ENCODE results near the gene FGA.

DNA sequence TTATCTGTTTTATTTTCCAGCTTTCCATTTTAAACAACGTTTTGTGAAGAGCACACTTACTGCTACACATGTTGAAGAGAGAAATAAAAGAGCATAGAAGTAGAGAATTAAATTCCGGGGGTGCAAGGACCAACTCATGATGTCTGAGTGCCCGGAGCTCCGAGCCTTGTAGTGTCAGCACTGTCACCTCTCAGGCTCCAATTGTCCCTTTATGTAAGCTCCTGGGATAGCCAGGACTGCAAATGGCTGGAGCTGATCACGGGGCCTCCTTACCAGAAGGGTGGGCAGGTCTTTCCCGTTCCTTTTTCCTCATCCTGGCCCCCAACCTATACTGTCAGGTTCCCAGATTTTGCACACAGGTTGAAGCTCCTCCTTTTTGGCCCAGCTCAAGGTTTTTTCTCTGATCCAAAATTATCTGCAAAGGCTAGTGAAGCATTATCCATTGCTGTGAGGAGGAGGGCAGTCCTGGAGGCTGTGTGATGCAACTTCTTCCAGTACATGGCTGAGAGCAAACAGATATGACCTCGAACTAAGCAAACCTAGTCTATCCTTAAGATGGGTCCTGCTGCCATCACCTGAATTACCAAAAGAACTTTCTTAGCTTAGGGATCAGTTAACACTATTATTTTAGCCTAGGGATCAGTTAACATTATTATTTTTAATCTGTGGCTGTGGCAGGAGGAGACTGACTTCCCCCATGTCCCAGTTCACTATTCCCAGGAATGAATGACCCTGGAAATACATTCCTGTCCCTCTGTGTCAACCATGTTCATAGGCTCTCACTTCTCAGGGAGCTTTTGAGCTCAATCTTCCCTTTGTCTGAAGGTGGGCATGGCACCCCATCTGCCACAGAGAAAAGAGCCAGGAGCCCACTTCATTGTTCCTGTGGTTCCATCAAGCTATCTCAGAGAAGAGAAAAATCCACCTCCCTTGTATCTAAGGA lies 22.2 kb upstream of the FGA start, which contains the start of gene FGG:
- TF ChIP-seq, protein P1, sequence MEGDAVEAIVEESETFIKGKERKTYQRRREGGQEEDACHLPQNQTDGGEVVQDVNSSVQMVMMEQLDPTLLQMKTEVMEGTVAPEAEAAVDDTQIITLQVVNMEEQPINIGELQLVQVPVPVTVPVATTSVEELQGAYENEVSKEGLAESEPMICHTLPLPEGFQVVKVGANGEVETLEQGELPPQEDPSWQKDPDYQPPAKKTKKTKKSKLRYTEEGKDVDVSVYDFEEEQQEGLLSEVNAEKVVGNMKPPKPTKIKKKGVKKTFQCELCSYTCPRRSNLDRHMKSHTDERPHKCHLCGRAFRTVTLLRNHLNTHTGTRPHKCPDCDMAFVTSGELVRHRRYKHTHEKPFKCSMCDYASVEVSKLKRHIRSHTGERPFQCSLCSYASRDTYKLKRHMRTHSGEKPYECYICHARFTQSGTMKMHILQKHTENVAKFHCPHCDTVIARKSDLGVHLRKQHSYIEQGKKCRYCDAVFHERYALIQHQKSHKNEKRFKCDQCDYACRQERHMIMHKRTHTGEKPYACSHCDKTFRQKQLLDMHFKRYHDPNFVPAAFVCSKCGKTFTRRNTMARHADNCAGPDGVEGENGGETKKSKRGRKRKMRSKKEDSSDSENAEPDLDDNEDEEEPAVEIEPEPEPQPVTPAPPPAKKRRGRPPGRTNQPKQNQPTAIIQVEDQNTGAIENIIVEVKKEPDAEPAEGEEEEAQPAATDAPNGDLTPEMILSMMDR (conservative IDR thresholded peaks at IDR 0.05) = no peak
- no peak for TF ChIP-seq EZH2 (IDR thresholded peaks at IDR 0.05; ENCODE audit: low read depth)
